Parathyroid adenoma (tissue), 2 donors: ENCODE results near the gene NLE1.

ENCODE experiments used
- H2AFZ ChIP-seq: fragments of 300-600 bp; sonication (generic); one replicate; pipeline ENCODE4 v1.7.0; 2017; ENCODE audit warnings: antibody characterized with exemption, mild to moderate bottlenecking
- H3K27ac ChIP-seq: fragments of 300-600 bp; sonication (generic); one replicate; pipeline ENCODE4 v1.7.0; 2017
- H3K27me3 ChIP-seq: fragments of 300-600 bp; sonication (generic); one replicate; pipeline ENCODE4 v1.7.0; 2017; ENCODE audit warnings: low read length; ENCODE audit not compliant: control insufficient read depth, insufficient read depth
- H3K36me3 ChIP-seq: fragments of 300-600 bp; sonication (generic); one replicate; pipeline ENCODE4 v1.7.0; 2017; ENCODE audit warnings: low read length; ENCODE audit not compliant: control insufficient read depth, insufficient read depth
- H3K4me1 ChIP-seq: fragments of 300-600 bp; sonication (generic); one replicate; pipeline ENCODE4 v1.7.0; 2017; ENCODE audit warnings: control low read depth
- H3K4me2 ChIP-seq: fragments of 300-600 bp; sonication (generic); one replicate; pipeline ENCODE4 v1.7.0; 2017; ENCODE audit warnings: low read length
- H3K4me3 ChIP-seq: fragments of 300-600 bp; sonication (generic); one replicate; pipeline ENCODE4 v1.7.0; 2017; ENCODE audit warnings: low read depth, low read length
- H3K79me2 ChIP-seq: fragments of 300-600 bp; sonication (generic); one replicate; pipeline ENCODE4 v1.7.0; 2017; ENCODE audit warnings: control low read depth
- H3K9ac ChIP-seq: fragments of 300-600 bp; sonication (generic); one replicate; pipeline ENCODE4 v1.7.0; 2017; ENCODE audit warnings: mild to moderate bottlenecking
- H3K9me3 ChIP-seq: fragments of 300-600 bp; sonication (generic); one replicate; pipeline ENCODE4 v1.7.0; 2017; ENCODE audit warnings: low read length; ENCODE audit not compliant: control insufficient read depth
- CTCF ChIP-seq: fragments of 300-600 bp; sonication (generic); IDR thresholded peaks from one replicate; pipeline ENCODE4 v1.7.0; 2017; ENCODE audit warnings: antibody characterized with exemption, mild to moderate bottlenecking
- donor health status: primary hyperparathyroidism.

The NLE1 gene

GRCh38 chr17:35142467-35142796 lies 329 bp upstream of the NLE1 start:
- Histone ChIP-seq H3K9me3 (no peaks in the 10 kb centered on the region), H3K9ac (no peak overlapping the region), H3K79me2 (no peaks in the 10 kb centered on the region), H3K27ac (no peak overlapping the region), H3K36me3 (no peaks in the 10 kb centered on the region), H2AFZ (peak overlapping the region; percentile 88), H3K4me1 (peaks cover 3% of the 10 kb centered on the region), H3K4me2 (peak overlapping the region; percentile 69), H3K27me3 (no peaks in the 10 kb centered on the region), H3K4me3 (peak overlapping the region; percentile 75)
- no peak for TF ChIP-seq CTCF

GRCh38 chr17:35138218-35138617 lies 3.9 kb downstream of the NLE1 start:
- Histone ChIP-seq H3K9ac (no peak overlapping the region), H3K4me3 (no peak overlapping the region), H3K27me3 (no peaks in the 10 kb centered on the region), H3K36me3 (no peaks in the 10 kb centered on the region), H3K79me2 (no peaks in the 10 kb centered on the region), H3K4me1 (peaks cover 3% of the 10 kb centered on the region), H3K27ac (no peak overlapping the region), H2AFZ (no peak overlapping the region), H3K9me3 (no peaks in the 10 kb centered on the region), H3K4me2 (no peak overlapping the region)
- TF ChIP-seq CTCF, result no peak

- H3K36me3 ChIP-seq, result no peaks in the 10 kb centered on the region
- H3K9ac ChIP-seq, result no peak overlapping the region
- no peaks in the 10 kb centered on the region for H3K27me3 ChIP-seq
- no peak overlapping the region for H3K4me2 ChIP-seq
- no peak overlapping the region for H2AFZ ChIP-seq
- no peak overlapping the region for H3K27ac ChIP-seq
- no peak for TF ChIP-seq CTCF
- no peaks in the 10 kb centered on the region for H3K9me3 ChIP-seq
- no peaks in the 10 kb centered on the region for H3K4me1 ChIP-seq
- no peak overlapping the region for H3K4me3 ChIP-seq
- H3K79me2 ChIP-seq, result no peaks in the 10 kb centered on the region
Observed at GRCh38 chr17:35135322-35135721, 6.8 kb downstream of the NLE1 start.

GRCh38 chr17:35132816-35133550 lies 9.1 kb downstream of the NLE1 start:
- no peaks in the 10 kb centered on the region for H3K4me1 ChIP-seq
- H3K27me3 ChIP-seq, result no peaks in the 10 kb centered on the region
- H3K9ac ChIP-seq, result no peak overlapping the region
- H3K4me3 ChIP-seq, result no peak overlapping the region
- no peaks in the 10 kb centered on the region for H3K9me3 ChIP-seq
- no peak overlapping the region for H3K4me2 ChIP-seq
- H3K36me3 ChIP-seq, result no peaks in the 10 kb centered on the region
- H3K79me2 ChIP-seq, result no peaks in the 10 kb centered on the region
- H3K27ac ChIP-seq, result no peak overlapping the region
- no peak for TF ChIP-seq CTCF
- H2AFZ ChIP-seq, result no peak overlapping the region

- Histone ChIP-seq H3K9me3 (no peaks in the 10 kb centered on the region), H3K4me3 (no peak overlapping the region), H3K79me2 (no peaks in the 10 kb centered on the region), H2AFZ (no peak overlapping the region), H3K9ac (no peak overlapping the region), H3K4me1 (no peaks in the 10 kb centered on the region), H3K36me3 (no peaks in the 10 kb centered on the region), H3K4me2 (no peak overlapping the region), H3K27me3 (no peaks in the 10 kb centered on the region), H3K27ac (no peak overlapping the region)
- no peak for TF ChIP-seq CTCF
Observed at GRCh38 chr17:35132099-35132498, 10.0 kb downstream of the NLE1 start.
